HCT116 (cell line): ENCODE measurements around the gene GBP7. TPM values are rescaled to one million over a fixed set of nuclear protein-coding genes. Genes with fewer than 3 reads are reported as not detected.

Source experiments
- ATAC-seq: fragments of 200-7000 bp; cut with Tn5 transposase; 2 replicates; pipeline ENCODE4 v1.9.1; 2020; ENCODE audit warnings: mild to moderate bottlenecking, moderate library complexity
- BruUV-seq: library from RNA; stranded (reverse); fragments of 400-500 nt; replicated peaks from 2 replicates; lab custom pipeline; 2021; lab: Mats Ljungman, UMichigan
- CTCF ChIA-PET: fragments of 300-600 bp; sonication (Branson Sonifier 250); formaldehyde crosslinking; loops from one replicate; lab custom pipeline; 2021; ENCODE audit warnings: antibody characterized with exemption; lab: Charles Lee
- POLR2A ChIA-PET: fragments of 300-600, 350-600 bp; sonication (Branson Sonifier 250); formaldehyde crosslinking; loops from one replicate; lab custom pipeline; 2021; ENCODE audit warnings: antibody characterized with exemption; lab: Charles Lee
- RAD21 ChIA-PET, 2 experiments: fragments of 300-600 bp; sonication (Branson Sonifier 250); formaldehyde crosslinking; loops; one replicate each; lab custom pipeline; 2023; ENCODE audit warnings: low total read pairs in 2 of 2; ENCODE audit not compliant: uncharacterized antibody in 2 of 2, unreplicated experiment in 2 of 2, low non-redundant PET in 1 of 2; lab: Charles Lee
- DNase-seq: peaks from one replicate; pipeline ENCODE4 v3.0.0-alpha.2; 2010; ENCODE audit warnings: low read depth, low spot score
- H2AFZ ChIP-seq: fragments of 200-600 bp; shearing (Covaris generic), sonication (generic); 2 replicates; pipeline ENCODE4 v1.6.1; 2017; ENCODE audit warnings: low read depth, mixed run types, mixed read lengths, antibody characterized with exemption, low read length; ENCODE audit not compliant: poor library complexity, severe bottlenecking
- H3K27ac ChIP-seq: 2 replicates; pipeline ENCODE4 v1.5.1; 2012; ENCODE audit warnings: low read depth, low read length
- H3K27me3 ChIP-seq: fragments of 200-600 bp; sonication (generic); 2 replicates; pipeline ENCODE4 v1.6.1; 2016; ENCODE audit warnings: mixed run types, low read length, mixed read lengths; ENCODE audit not compliant: insufficient read depth
- H3K36me3 ChIP-seq, 2 experiments: fragments of 200-500 bp in 1 of 2; fragments of 200-600 bp in 1 of 2; sonication (Bioruptor generic) in 1 of 2; sonication (generic) in 1 of 2; 2 replicates each; pipeline versions ENCODE4 v1.5.1 to v1.6.1; 2014 to 2016; ENCODE audit warnings: low read length in 2 of 2, inconsistent platforms in 1 of 2, mixed read lengths in 1 of 2, mixed run types in 1 of 2; ENCODE audit not compliant: insufficient read depth in 2 of 2, control insufficient read depth in 1 of 2
- H3K4me1 ChIP-seq, 2 experiments: fragments of 200-600 bp in 1 of 2; sonication (generic) in 1 of 2; 2 replicates each; pipeline versions ENCODE4 v1.5.1 to v1.6.1; 2012 to 2017; ENCODE audit warnings: low read length in 2 of 2, inconsistent platforms in 1 of 2, mild to moderate bottlenecking in 1 of 2, mixed read lengths in 1 of 2, mixed run types in 1 of 2, moderate library complexity in 1 of 2; ENCODE audit not compliant: insufficient read depth in 2 of 2, control insufficient read depth in 1 of 2
- H3K4me2 ChIP-seq: fragments of 200-600 bp; sonication (generic); 2 replicates; pipeline ENCODE4 v1.6.1; 2017; ENCODE audit warnings: mixed run types, low read length, mixed read lengths
- H3K4me3 ChIP-seq, 2 experiments: fragments of 200-600 bp in 1 of 2; sonication (generic) in 1 of 2; replicated peaks in 1 of 2; 2 replicates each; pipeline ENCODE4 v1.5.1; 2011 to 2016; ENCODE audit warnings: low read length in 2 of 2, control low read depth in 1 of 2, low read depth in 1 of 2, mild to moderate bottlenecking in 1 of 2, mixed read lengths in 1 of 2, mixed run types in 1 of 2
- H3K79me2 ChIP-seq: fragments of 200-600 bp; sonication (generic); 2 replicates; pipeline ENCODE4 v1.6.1; 2017; ENCODE audit warnings: mild to moderate bottlenecking, mixed run types, low read length, moderate library complexity, mixed read lengths; ENCODE audit not compliant: insufficient read depth
- H3K9ac ChIP-seq: fragments of 200-600 bp; sonication (generic); 2 replicates; pipeline ENCODE4 v1.6.1; 2016; ENCODE audit warnings: low read length, mixed read lengths
- H3K9me2 ChIP-seq: fragments of 200-600 bp; sonication (generic), shearing (Covaris generic); 2 replicates; pipeline ENCODE4 v1.6.1; 2017; ENCODE audit warnings: mixed run types, mild to moderate bottlenecking, moderate library complexity; ENCODE audit not compliant: insufficient read depth
- H3K9me3 ChIP-seq, 2 experiments: fragments of 200-500 bp in 1 of 2; fragments of 200-600 bp in 1 of 2; sonication (Bioruptor generic) in 1 of 2; sonication (generic) in 1 of 2; 2 replicates each; pipeline ENCODE4 v1.6.1; 2014 to 2017; ENCODE audit warnings: low read length in 2 of 2, mixed read lengths in 2 of 2, inconsistent platforms in 1 of 2, low read depth in 1 of 2, mild to moderate bottlenecking in 1 of 2, mixed run types in 1 of 2, moderate library complexity in 1 of 2; ENCODE audit not compliant: control insufficient read depth in 1 of 2, insufficient read depth in 1 of 2
- H4K20me1 ChIP-seq: fragments of 200-600 bp; sonication (generic), shearing (Covaris generic); 2 replicates; pipeline ENCODE4 v1.6.1; 2017; ENCODE audit warnings: mixed run types, mild to moderate bottlenecking, moderate library complexity; ENCODE audit not compliant: insufficient read depth
- EZH2 ChIP-seq: fragments of 200-600 bp; sonication (generic); IDR thresholded peaks from 2 replicates; pipeline ENCODE4 v1.6.1; 2017; ENCODE audit warnings: antibody characterized with exemption, mixed run types
- EZH2phosphoT487 ChIP-seq: fragments of 200-600 bp; IDR thresholded peaks from 2 replicates; pipeline ENCODE4 v1.6.1; 2018; ENCODE audit warnings: antibody characterized with exemption, borderline replicate concordance
- FOSL1 ChIP-seq: IDR thresholded peaks from 2 replicates; pipeline ENCODE4 v1.6.1; 2012; ENCODE audit warnings: low read depth
- JUND ChIP-seq: IDR thresholded peaks from 2 replicates; pipeline ENCODE4 v1.6.1; 2012
- RAD21 ChIP-seq: IDR thresholded peaks from 2 replicates; pipeline ENCODE4 v1.6.1; 2012; ENCODE audit warnings: low read depth, mild to moderate bottlenecking
- SIN3A ChIP-seq: IDR thresholded peaks from 2 replicates; pipeline ENCODE4 v1.6.1; 2012; ENCODE audit warnings: low read depth
- SRF ChIP-seq: IDR thresholded peaks from 2 replicates; pipeline ENCODE4 v1.6.1; 2012; ENCODE audit warnings: low read depth
- TCF7L2 ChIP-seq: IDR thresholded peaks from 2 replicates; pipeline ENCODE4 v1.7.0; 2011; ENCODE audit warnings: borderline replicate concordance, inconsistent platforms; ENCODE audit not compliant: insufficient read depth, insufficient read length; ENCODE audit errors: extremely low read depth
- YY1 ChIP-seq: IDR thresholded peaks from 2 replicates; pipeline ENCODE4 v1.6.1; 2011; ENCODE audit warnings: low read length, low read depth, moderate library complexity, mild to moderate bottlenecking; ENCODE audit not compliant: insufficient replicate concordance; ENCODE audit errors: extremely low read depth
- ZFX ChIP-seq: fragments of 450-650 bp; IDR thresholded peaks from 2 replicates; pipeline ENCODE4 v1.6.1; 2017
- intact Hi-C: fragments of 100-400 bp; cut with micrococcal nuclease; formaldehyde crosslinking; loops from 2 replicates; pipeline ENCODE4 v1.10.0; 2022
- total RNA-seq: library from RNA; stranded (reverse); gene quantifications from one replicate; pipeline ENCODE4 v1.2.1, GENCODE V29; 2021; ENCODE audit not compliant: unreplicated experiment
- TF ChIP-seq, protein P1 (sequence below): IDR thresholded peaks from 2 replicates; pipeline ENCODE4 v1.6.1; 2011; ENCODE audit warnings: mild to moderate bottlenecking, low read length, moderate library complexity; ENCODE audit not compliant: insufficient replicate concordance; ENCODE audit errors: extremely low read depth
- TF ChIP-seq, protein P2 (sequence below): IDR thresholded peaks from 2 replicates; pipeline ENCODE4 v1.6.1; 2012; ENCODE audit warnings: low read depth

Gene GBP7
- total RNA-seq, 1 experiment from 2014 or later: not detected

DNA sequence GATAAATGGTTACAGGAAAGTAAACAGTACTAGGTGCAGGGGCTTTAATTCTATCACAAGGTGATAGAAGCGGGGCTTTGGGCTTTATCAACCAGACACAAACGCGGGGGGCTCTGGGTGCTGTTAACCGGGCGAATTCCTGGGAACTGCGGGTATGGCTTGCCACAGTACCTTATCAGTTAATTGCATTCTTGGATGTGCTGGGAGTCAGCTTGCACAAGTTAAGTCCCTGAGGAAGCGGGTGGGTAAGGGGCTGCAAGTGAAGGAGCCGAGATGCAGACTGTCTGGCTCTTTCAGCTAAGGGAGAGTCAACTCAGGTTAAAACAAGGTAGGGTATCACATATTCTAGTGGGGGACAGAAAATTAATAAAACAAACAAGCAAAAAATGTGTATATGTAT lies 22.3 kb upstream of the GBP7 start:
- Histone ChIP-seq H3K79me2 (no peaks in the 10 kb centered on the region), H3K27me3 (no peaks in the 10 kb centered on the region), H3K4me2 (no peak overlapping the region), H4K20me1 (no peaks in the 10 kb centered on the region), H3K9ac (no peak overlapping the region), H3K9me3 (no peaks in the 10 kb centered on the region), H2AFZ (no peak overlapping the region), H3K4me3 (no peak overlapping the region), H3K27ac (no peak overlapping the region), H3K9me2 (no peaks in the 10 kb centered on the region; the same call in 1 of the 2 replicates), H3K4me1 (no peaks in the 10 kb centered on the region), H3K36me3 (no peaks in the 10 kb centered on the region)
- ATAC-seq (no peak), DNase-seq (no peak)
- intact Hi-C loops: no loop called here
- POLR2A ChIA-PET: no interaction called here
- CTCF ChIA-PET: no interaction called here
- RAD21 ChIA-PET: no interaction called here
- BruUV-seq: no TSS peak
- no peak for TF ChIP-seq SRF
- no peak for TF ChIP-seq SIN3A
- TF ChIP-seq EZH2: no peak
- TF ChIP-seq ZFX: no peak
- no peak for TF ChIP-seq YY1
- no peak for TF ChIP-seq RAD21
- TF ChIP-seq JUND: no peak
- no peak for TF ChIP-seq TCF7L2
- TF ChIP-seq, protein P1, sequence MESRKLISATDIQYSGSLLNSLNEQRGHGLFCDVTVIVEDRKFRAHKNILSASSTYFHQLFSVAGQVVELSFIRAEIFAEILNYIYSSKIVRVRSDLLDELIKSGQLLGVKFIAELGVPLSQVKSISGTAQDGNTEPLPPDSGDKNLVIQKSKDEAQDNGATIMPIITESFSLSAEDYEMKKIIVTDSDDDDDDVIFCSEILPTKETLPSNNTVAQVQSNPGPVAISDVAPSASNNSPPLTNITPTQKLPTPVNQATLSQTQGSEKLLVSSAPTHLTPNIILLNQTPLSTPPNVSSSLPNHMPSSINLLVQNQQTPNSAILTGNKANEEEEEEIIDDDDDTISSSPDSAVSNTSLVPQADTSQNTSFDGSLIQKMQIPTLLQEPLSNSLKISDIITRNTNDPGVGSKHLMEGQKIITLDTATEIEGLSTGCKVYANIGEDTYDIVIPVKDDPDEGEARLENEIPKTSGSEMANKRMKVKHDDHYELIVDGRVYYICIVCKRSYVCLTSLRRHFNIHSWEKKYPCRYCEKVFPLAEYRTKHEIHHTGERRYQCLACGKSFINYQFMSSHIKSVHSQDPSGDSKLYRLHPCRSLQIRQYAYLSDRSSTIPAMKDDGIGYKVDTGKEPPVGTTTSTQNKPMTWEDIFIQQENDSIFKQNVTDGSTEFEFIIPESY: no peak
- TF ChIP-seq FOSL1: no peak
- TF ChIP-seq, protein P2, sequence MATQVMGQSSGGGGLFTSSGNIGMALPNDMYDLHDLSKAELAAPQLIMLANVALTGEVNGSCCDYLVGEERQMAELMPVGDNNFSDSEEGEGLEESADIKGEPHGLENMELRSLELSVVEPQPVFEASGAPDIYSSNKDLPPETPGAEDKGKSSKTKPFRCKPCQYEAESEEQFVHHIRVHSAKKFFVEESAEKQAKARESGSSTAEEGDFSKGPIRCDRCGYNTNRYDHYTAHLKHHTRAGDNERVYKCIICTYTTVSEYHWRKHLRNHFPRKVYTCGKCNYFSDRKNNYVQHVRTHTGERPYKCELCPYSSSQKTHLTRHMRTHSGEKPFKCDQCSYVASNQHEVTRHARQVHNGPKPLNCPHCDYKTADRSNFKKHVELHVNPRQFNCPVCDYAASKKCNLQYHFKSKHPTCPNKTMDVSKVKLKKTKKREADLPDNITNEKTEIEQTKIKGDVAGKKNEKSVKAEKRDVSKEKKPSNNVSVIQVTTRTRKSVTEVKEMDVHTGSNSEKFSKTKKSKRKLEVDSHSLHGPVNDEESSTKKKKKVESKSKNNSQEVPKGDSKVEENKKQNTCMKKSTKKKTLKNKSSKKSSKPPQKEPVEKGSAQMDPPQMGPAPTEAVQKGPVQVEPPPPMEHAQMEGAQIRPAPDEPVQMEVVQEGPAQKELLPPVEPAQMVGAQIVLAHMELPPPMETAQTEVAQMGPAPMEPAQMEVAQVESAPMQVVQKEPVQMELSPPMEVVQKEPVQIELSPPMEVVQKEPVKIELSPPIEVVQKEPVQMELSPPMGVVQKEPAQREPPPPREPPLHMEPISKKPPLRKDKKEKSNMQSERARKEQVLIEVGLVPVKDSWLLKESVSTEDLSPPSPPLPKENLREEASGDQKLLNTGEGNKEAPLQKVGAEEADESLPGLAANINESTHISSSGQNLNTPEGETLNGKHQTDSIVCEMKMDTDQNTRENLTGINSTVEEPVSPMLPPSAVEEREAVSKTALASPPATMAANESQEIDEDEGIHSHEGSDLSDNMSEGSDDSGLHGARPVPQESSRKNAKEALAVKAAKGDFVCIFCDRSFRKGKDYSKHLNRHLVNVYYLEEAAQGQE: no peak
- no peak for TF ChIP-seq EZH2phosphoT487
